ENCODE data around the gene CCNK.

The CCNK gene

GRCh38 chr14:99522934-99523703 is 41.9 kb downstream of the CCNK start:
- TF ChIP-seq CTCF (IDR thresholded peaks at IDR 0.05; ENCODE audit: extremely low read depth, insufficient read depth, missing control alignments), result no peak
- no peak for DNase-seq (ENCODE audit: low spot score)
- in situ Hi-C loops (cut with MboI; ENCODE audit: low pct_unique_long_range_greater_than_20kb, low sequenced_read_pairs, unreplicated experiment), result no loop called here

- TF ChIP-seq CTCF (IDR thresholded peaks at IDR 0.05; ENCODE audit: extremely low read depth, insufficient read depth, missing control alignments), result no peak
- in situ Hi-C loops (cut with MboI; ENCODE audit: low pct_unique_long_range_greater_than_20kb, low sequenced_read_pairs, unreplicated experiment), result no loop called here
- no peak for DNase-seq (ENCODE audit: low spot score)
Observed at GRCh38 chr14:99523704-99524055, 42.5 kb downstream of the CCNK start.

GRCh38 chr14:99524091-99524661 is 43.0 kb downstream of the CCNK start:
- no peak for TF ChIP-seq CTCF (IDR thresholded peaks at IDR 0.05; ENCODE audit: extremely low read depth, insufficient read depth, missing control alignments)
- no peak for DNase-seq (ENCODE audit: low spot score)
- in situ Hi-C loops (cut with MboI; ENCODE audit: low pct_unique_long_range_greater_than_20kb, low sequenced_read_pairs, unreplicated experiment), result no loop called here

GRCh38 chr14:99524804-99525698 is 43.8 kb downstream of the CCNK start:
- TF ChIP-seq CTCF (IDR thresholded peaks at IDR 0.05; ENCODE audit: extremely low read depth, insufficient read depth, missing control alignments), result no peak
- in situ Hi-C loops (cut with MboI; ENCODE audit: low pct_unique_long_range_greater_than_20kb, low sequenced_read_pairs, unreplicated experiment), result loop anchor here (25.0 kb wide), 1 partner anchor 362 kb away; no protein-coding TSS in a partner anchor
- DNase-seq (ENCODE audit: low spot score), result no peak

- DNase-seq (ENCODE audit: low spot score), result no peak
- TF ChIP-seq CTCF (IDR thresholded peaks at IDR 0.05; ENCODE audit: extremely low read depth, insufficient read depth, missing control alignments), result no peak
- in situ Hi-C loops (cut with MboI; ENCODE audit: low pct_unique_long_range_greater_than_20kb, low sequenced_read_pairs, unreplicated experiment), result loop anchor here (25.0 kb wide), 1 partner anchor 362 kb away; no protein-coding TSS in a partner anchor
Observed at GRCh38 chr14:99525699-99526080, 44.5 kb downstream of the CCNK start.

- in situ Hi-C loops (cut with MboI; ENCODE audit: low pct_unique_long_range_greater_than_20kb, low sequenced_read_pairs, unreplicated experiment), result loop anchor here (25.0 kb wide), 1 partner anchor 360 kb away; no protein-coding TSS in a partner anchor
- DNase-seq (ENCODE audit: low spot score), result no peak
- TF ChIP-seq CTCF (IDR thresholded peaks at IDR 0.05; ENCODE audit: extremely low read depth, insufficient read depth, missing control alignments), result no peak
Observed at GRCh38 chr14:99527026-99527425, 45.8 kb downstream of the CCNK start.

Data from GM13977 (cell line).